B cell (primary cell): ENCODE data around the gene LTBP2. TPM values are rescaled to one million over a fixed set of nuclear protein-coding genes. Genes with fewer than 3 reads are reported as not detected.

Experiments used
- ATAC-seq: fragments of 200-7000 bp; cut with Tn5 transposase; one replicate; pipeline ENCODE4 v1.10.0; 2021; ENCODE audit warnings: low read depth, mild to moderate bottlenecking, moderate number of reproducible peaks, moderate library complexity
- CTCF ChIA-PET: fragments of 350-600 bp; sonication (Branson Sonifier 250); formaldehyde crosslinking; loops from one replicate; lab custom pipeline; 2021; ENCODE audit warnings: antibody characterized with exemption, inconsistent platforms; lab: Charles Lee
- POLR2A ChIA-PET: fragments of 350-600 bp; sonication (Branson Sonifier 250); formaldehyde crosslinking; loops from one replicate; lab custom pipeline; 2021; ENCODE audit warnings: antibody characterized with exemption; lab: Charles Lee
- DNase-seq: peaks from one replicate; pipeline ENCODE4 v3.0.0; 2013
- H2AFZ ChIP-seq: 2 replicates; pipeline ENCODE4 v1.6.1; 2012; ENCODE audit warnings: mild to moderate bottlenecking, low read depth, low read length; ENCODE audit not compliant: insufficient read depth, poor library complexity, severe bottlenecking
- H3K27ac ChIP-seq, 2 donors: 1 replicate in 1 of 2; 2 replicates in 1 of 2; pipeline ENCODE4 v1.5.1; 2012 to 2013; ENCODE audit warnings: low read length in 2 of 2, mild to moderate bottlenecking in 2 of 2, moderate library complexity in 1 of 2
- H3K27me3 ChIP-seq, 4 experiments: fragments of 200-600 bp in 1 of 4; sonication (generic) in 1 of 4; replicated peaks in 1 of 4; 1 replicate in 2 of 4; 2 replicates in 2 of 4; pipeline versions ENCODE4 v1.6.1 to v1.7.0; 2013 to 2016; ENCODE audit warnings: low read length in 3 of 4, mild to moderate bottlenecking in 2 of 4, mixed read lengths in 1 of 4, moderate library complexity in 1 of 4; ENCODE audit not compliant: insufficient read depth in 4 of 4, control insufficient read depth in 3 of 4; ENCODE audit errors: control extremely low read depth in 1 of 4
- H3K36me3 ChIP-seq, 2 experiments: replicated peaks in 1 of 2; 1 replicate in 1 of 2; 2 replicates in 1 of 2; pipeline versions ENCODE4 v1.6.1 to v1.7.1; 2013; ENCODE audit warnings: low read length in 1 of 2; ENCODE audit not compliant: insufficient read depth in 2 of 2, control insufficient read depth in 1 of 2; ENCODE audit errors: control extremely low read depth in 1 of 2, extremely low read depth in 1 of 2
- H3K4me1 ChIP-seq, 2 donors: fragments of 200-600 bp in 1 of 2; sonication (generic) in 1 of 2; 1 replicate in 1 of 2; 2 replicates in 1 of 2; pipeline versions ENCODE4 v1.5.1 to v1.6.1; 2013 to 2017; ENCODE audit warnings: low read length in 2 of 2; ENCODE audit not compliant: control insufficient read depth in 2 of 2, insufficient read depth in 2 of 2
- H3K4me2 ChIP-seq: replicated peaks from 2 replicates; pipeline ENCODE3; 2012; ENCODE audit warnings: mild to moderate bottlenecking, low read depth, low read length; ENCODE audit not compliant: poor library complexity, severe bottlenecking
- H3K4me3 ChIP-seq, 5 experiments: fragments of 200-600 bp in 1 of 5; sonication (generic) in 1 of 5; 1 replicate in 3 of 5; 2 replicates in 2 of 5; pipeline versions ENCODE4 v1.5.1 to v1.7.0; 2011 to 2016; ENCODE audit warnings: low read length in 4 of 5, mild to moderate bottlenecking in 4 of 5, low read depth in 2 of 5, control low read depth in 1 of 5, moderate library complexity in 1 of 5; ENCODE audit not compliant: insufficient read depth in 1 of 5; ENCODE audit errors: control extremely low read depth in 1 of 5, extremely low read depth in 1 of 5
- H3K79me2 ChIP-seq: fragments of 200-600 bp; sonication (generic); one replicate; pipeline ENCODE4 v1.6.0; 2016; ENCODE audit warnings: low read length; ENCODE audit not compliant: control insufficient read depth, insufficient read depth
- H3K9ac ChIP-seq: fragments of 200-600 bp; sonication (generic); 2 replicates; pipeline ENCODE4 v1.6.1; 2017; ENCODE audit warnings: mild to moderate bottlenecking, low read length, moderate library complexity
- H3K9me3 ChIP-seq, 3 donors: one replicate each; pipeline versions ENCODE4 v1.6.1 to v1.7.1; 2013; ENCODE audit warnings: low read length in 2 of 3; ENCODE audit not compliant: control insufficient read depth in 2 of 3, insufficient read depth in 1 of 3; ENCODE audit errors: control extremely low read depth in 1 of 3
- H4K20me1 ChIP-seq: 2 replicates; pipeline ENCODE4 v1.6.0; 2012; ENCODE audit warnings: mild to moderate bottlenecking, low read length; ENCODE audit not compliant: insufficient read depth, control insufficient read depth, poor library complexity, severe bottlenecking
- H3K27ac Mint-ChIP-seq: one replicate; pipeline ENCODE4 v1.8.0; 2021; ENCODE audit warnings: mixed read lengths
- H3K27me3 Mint-ChIP-seq: one replicate; pipeline ENCODE4 v1.8.0; 2021; ENCODE audit warnings: mixed read lengths
- H3K4me1 Mint-ChIP-seq: one replicate; pipeline ENCODE4 v1.8.0; 2021; ENCODE audit warnings: mixed read lengths
- H3K4me3 Mint-ChIP-seq: one replicate; pipeline ENCODE4 v1.8.0; 2021; ENCODE audit warnings: mixed read lengths
- H3K9me3 Mint-ChIP-seq: one replicate; pipeline ENCODE4 v1.8.0; 2022; ENCODE audit warnings: mixed read lengths; ENCODE audit not compliant: insufficient read depth
- CTCF ChIP-seq: fragments of 200-600 bp; IDR thresholded peaks from one replicate; pipeline ENCODE4 v1.8.0; 2022; ENCODE audit warnings: antibody characterized with exemption, mild to moderate bottlenecking
- EZH2 ChIP-seq: IDR thresholded peaks from 2 replicates; pipeline ENCODE4 v1.6.1; 2012; ENCODE audit warnings: borderline replicate concordance, low read depth, mild to moderate bottlenecking, moderate library complexity, low read length; ENCODE audit not compliant: insufficient read depth, poor library complexity, severe bottlenecking
- WGBS: methylation state at CpG from one replicate; pipeline ENCODE4 v1.1.5; 2013; ENCODE audit warnings: missing lambda C conversion rate; ENCODE audit not compliant: insufficient coverage; 5-methylcytosine and 5-hydroxymethylcytosine counted together
- intact Hi-C: fragments of 100-400 bp; cut with micrococcal nuclease; formaldehyde crosslinking; loops from one replicate; pipeline ENCODE4 v1.10.0; 2022
- polyA plus RNA-seq: library from polyadenylated mRNA; depleted of rRNA; stranded (reverse); fragments of >200 nt; gene quantifications from 2 replicates; pipeline ENCODE4 v1.2.3, GENCODE V29; 2012
- total RNA-seq, 2 donors: library from RNA; stranded (reverse); fragments of 120-200 nt in 1 of 2; gene quantifications; 1 replicate in 1 of 2; 2 replicates in 1 of 2; pipeline versions ENCODE4 v1.2.3 to v1.2.4, GENCODE V29; 2013 to 2022

Gene LTBP2
- total and polyA plus RNA-seq, 2 donors (not counting 1 experiment from before 2014, with no cell fraction given), result 0.12 to 0.22 TPM

GRCh38 chr14:74648601-74649000, 36.6 kb upstream of the LTBP2 start:
- H3K4me2 ChIP-seq, result no peak overlapping the region
- DNase-seq, result no peak
- 88% methylated on average over 6 of the region's 7 CpGs for WGBS
- Mint-ChIP-seq H3K4me1 (no peaks in the 10 kb centered on the region), H3K4me3 (no peak overlapping the region), H3K9me3 (no peaks in the 10 kb centered on the region), H3K27me3 (peaks cover 11% of the 10 kb centered on the region), H3K27ac (no peak overlapping the region)
- CTCF ChIA-PET, result interaction anchor here (0.6 to 1.2 kb wide), 2 partner anchors 40 to 190 kb away, joined by 3 read pairs; no protein-coding TSS in a partner anchor
- no peaks in the 10 kb centered on the region for H3K79me2 ChIP-seq
- POLR2A ChIA-PET, result no interaction called here
- no peak for TF ChIP-seq CTCF
- TF ChIP-seq EZH2, result no peak
- H3K4me3 ChIP-seq, result no peak overlapping the region
- no peaks in the 10 kb centered on the region for H3K9me3 ChIP-seq
- intact Hi-C loops, result no loop called here
- no peaks in the 10 kb centered on the region for H4K20me1 ChIP-seq
- H3K4me1 ChIP-seq, result no peaks in the 10 kb centered on the region
- H3K27me3 ChIP-seq, result peaks cover 0 to 6% (median 1%) of the 10 kb centered on the region in 4 experiments
- no peaks in the 10 kb centered on the region for H3K36me3 ChIP-seq
- H3K9ac ChIP-seq, result no peak overlapping the region
- H2AFZ ChIP-seq, result no peak overlapping the region
- no peak for ATAC-seq
- H3K27ac ChIP-seq, result no peak overlapping the region

GRCh38 chr14:74647678-74648461, 35.8 kb upstream of the LTBP2 start:
- Histone ChIP-seq H3K4me2 (no peak overlapping the region), H3K27me3 (peaks cover 0 to 6% (median 1%) of the 10 kb centered on the region in 4 experiments), H3K4me1 (no peaks in the 10 kb centered on the region), H2AFZ (no peak overlapping the region), H3K27ac (no peak overlapping the region), H3K9me3 (no peaks in the 10 kb centered on the region), H3K4me3 (no peak overlapping the region), H3K9ac (no peak overlapping the region), H3K79me2 (no peaks in the 10 kb centered on the region), H4K20me1 (no peaks in the 10 kb centered on the region), H3K36me3 (no peaks in the 10 kb centered on the region)
- TF ChIP-seq EZH2 (no peak), CTCF (no peak)
- Mint-ChIP-seq H3K4me3 (no peak overlapping the region), H3K9me3 (no peaks in the 10 kb centered on the region), H3K27ac (no peak overlapping the region), H3K4me1 (no peaks in the 10 kb centered on the region), H3K27me3 (peaks cover 15% of the 10 kb centered on the region)
- POLR2A ChIA-PET, result no interaction called here
- CTCF ChIA-PET, result interaction anchor here (1.2 kb wide), 1 partner anchor 39 kb away, joined by 3 read pairs; no protein-coding TSS in a partner anchor
- 41% methylated on average over 5 of the region's 7 CpGs for WGBS
- intact Hi-C loops, result no loop called here
- DNase-seq (no peak), ATAC-seq (no peak)
